HUDEP-2 (cell line): ENCODE data around the gene SLCO2A1.

Experiments
- DNase-seq, 76 experiments: peaks; one replicate each; lab custom pipeline; 2025; ENCODE audit not compliant: unreplicated experiment in 76 of 76; lab: John Stamatoyannopoulos, UW

Gene SLCO2A1

DNA sequence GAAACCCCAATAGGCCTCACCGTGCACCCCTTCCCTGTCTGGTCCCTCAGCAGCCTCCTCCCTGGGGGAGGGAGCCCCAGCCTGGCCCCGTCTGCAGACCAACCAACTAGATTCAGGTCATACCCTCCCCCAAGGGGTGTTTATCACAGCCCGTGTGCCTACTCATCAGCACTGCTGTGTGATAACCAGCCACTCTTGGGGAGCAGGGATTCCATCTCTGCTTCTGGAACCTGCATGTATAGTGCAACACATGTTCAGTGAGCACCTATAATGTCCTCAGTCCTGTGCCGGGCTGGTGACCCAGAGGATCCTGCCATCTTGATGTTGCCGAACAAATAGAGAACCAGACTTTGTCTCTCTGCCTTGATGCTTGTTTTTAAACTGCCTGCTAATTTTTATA, 6.6 kb upstream of the SLCO2A1 start:
- no peak for DNase-seq

- DNase-seq, result no peak
Observed at GRCh38 chr3:134035836-134036235, 6.1 kb upstream of the SLCO2A1 start.

GRCh38 chr3:134034005-134034785, 4.5 kb upstream of the SLCO2A1 start:
- no peak for DNase-seq

- DNase-seq, result no peak
Observed at GRCh38 chr3:134033315-134033996, 3.7 kb upstream of the SLCO2A1 start.

DNA sequence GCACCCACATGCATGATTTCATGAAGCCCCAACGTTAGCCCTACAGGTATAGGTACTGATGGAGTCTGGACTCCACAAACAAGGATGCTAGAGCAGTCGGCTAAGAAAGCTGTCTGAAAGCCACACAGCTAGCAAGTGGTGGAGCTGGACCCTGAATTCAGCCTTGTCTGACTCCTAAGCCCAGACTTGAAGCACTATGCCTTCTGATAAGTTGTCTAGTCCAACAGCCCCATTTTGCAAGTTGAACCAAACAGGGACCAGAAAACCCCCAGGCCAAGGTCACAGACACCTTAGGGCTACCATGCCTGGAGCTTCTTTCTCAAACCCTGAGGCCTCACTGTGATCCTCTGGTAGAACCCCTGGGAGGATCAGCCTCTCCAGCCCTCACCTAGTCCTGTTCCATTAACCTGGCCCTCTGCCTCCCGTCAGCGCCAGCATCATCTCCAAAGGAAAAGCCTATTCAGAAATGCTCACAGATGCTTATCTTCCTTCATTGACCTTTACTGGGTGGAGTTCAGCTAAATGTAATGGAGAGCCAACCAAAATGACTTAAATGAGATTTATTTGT, 1.7 kb upstream of the SLCO2A1 start:
- no peak for DNase-seq

DNA sequence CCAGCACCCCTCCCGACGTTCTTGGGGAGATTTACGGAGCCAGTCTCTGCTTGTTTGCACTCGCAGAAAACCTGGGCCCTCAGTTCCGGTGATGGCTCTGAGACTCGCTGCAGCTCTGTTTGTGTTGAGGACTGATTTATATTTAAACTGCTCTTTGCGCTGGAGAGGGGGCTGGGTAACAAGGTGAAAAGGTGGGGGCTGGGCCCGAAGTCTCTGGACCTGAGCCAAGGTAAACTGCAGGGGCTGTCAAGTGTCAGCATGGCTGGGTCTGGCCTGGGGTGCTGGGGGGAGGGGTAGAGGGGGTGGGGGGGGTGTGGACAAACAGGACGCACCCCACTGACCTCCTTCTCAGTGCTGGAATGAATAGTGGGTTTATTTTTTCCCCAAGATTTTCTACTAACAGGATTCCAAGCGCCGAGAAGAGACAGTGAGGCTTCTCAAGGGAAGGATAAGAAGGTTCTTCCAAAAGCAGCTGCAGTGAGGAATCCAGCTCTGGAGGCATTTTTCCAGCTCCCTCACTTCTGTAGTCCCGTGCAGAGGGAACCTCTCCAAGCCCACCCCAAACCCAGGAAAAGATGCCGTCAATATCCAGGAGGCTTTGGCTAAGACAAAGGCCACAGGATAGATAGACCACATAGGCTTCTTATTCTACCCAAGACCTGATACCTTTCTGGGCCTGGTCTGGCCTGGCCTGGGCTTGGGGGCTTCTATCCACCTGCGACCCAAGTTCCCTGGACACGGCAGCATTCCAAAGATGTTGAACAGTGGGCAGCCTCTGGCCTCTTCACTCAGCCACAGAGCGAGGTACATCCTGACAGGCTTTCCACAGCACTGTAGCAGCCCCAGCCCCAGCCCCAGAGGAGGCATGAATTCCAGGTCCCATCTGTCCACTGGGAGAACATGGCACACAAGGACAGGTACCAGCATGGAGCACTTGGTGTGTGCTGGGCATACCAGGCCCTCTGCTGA, 938 bp upstream of the SLCO2A1 start:
- no peak for DNase-seq

GRCh38 chr3:134029256-134029733, 430 bp downstream of the SLCO2A1 start:
- no peak for DNase-seq

- no peak for DNase-seq
Observed at GRCh38 chr3:134028486-134029255, 1.1 kb downstream of the SLCO2A1 start.

DNA sequence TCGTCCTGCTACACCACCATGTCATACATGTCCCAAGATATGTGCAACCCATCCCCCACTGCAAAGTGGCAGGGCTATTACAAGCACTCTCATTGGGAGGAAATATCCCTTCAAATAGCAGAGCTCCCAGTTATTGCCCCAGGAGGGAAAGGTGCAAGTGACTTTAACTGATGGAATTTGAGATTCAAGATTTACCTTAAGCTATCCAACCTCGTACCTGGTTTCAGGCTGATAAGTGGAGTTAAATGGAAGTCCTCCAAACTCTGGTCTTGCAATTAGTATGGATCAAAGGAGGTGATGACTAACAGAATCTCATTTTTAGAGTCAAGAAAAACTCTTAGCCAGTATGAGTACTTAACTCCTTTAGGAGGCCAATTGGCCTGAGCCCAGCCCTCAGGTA, 2.1 kb downstream of the SLCO2A1 start:
- DNase-seq, result no peak

DNA sequence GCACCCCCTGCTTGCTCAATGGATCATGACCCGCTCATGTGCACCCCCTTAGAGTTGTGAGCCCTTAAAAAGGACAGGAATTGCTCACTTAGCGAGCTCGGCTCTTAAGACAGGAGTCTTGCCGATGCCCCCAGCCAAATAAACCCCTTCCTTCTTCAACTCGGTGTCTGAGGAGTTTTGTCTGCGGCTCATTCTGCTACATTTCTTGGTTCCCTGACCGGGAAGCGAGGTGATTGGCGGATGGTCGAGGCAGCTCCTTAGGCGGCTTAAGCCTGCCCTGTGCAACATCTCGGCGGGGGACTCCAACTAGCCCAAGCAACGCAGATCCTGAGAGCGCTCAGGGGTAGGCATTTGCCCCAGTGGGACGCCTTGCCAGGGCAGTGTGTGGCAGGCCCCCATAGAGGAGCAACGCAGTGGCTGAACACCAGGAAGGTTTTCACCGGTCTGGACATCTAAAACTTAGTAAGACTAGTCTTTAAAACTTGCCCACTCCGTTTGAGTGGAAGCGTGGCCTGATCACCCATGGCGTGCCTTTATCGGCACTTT, 9.5 kb downstream of the SLCO2A1 start:
- DNase-seq, result no peak

DNA sequence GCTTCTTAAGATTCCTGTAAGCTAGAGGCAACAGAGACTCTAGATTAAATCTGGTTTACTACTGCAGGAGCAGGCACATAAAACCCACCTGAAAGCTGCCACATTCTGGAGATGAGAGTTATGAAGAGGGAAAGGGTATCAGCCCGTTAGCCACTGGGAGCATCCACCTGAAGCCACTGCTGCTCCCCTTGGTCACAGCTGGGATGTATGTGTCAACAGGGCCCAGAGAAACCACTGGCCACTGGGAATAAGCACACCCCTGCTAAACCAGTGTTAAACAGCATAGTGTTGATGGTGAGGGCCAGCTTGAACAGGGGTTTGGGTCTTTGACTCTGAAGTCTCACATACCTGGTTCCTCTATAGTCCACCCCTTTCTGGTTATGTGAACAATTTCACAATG, 10.9 kb downstream of the SLCO2A1 start:
- no peak for DNase-seq

DNA sequence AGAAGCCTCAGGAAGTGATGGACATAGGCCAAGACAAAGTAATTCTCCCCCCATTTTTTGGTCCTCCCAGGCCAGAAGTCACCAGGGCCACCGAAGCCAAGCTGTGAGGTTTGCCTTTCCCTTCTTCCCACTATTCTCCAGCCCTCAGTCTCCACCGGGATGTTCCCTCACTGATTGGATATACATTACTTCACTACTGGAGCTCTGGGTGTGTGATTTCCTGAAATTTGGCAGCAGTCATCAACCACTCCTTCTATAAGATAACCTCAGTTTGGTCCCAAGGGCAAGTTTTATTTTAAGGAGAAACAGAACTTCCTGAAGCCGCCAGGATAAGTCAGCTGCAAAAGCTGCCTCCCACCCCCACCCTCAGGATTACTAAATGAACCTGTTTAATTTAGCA, 11.3 kb downstream of the SLCO2A1 start:
- no peak for DNase-seq

- DNase-seq, result no peak
Observed at GRCh38 chr3:134017490-134017889, 12.2 kb downstream of the SLCO2A1 start.

GRCh38 chr3:134014270-134014669, 15.5 kb downstream of the SLCO2A1 start:
- DNase-seq, result no peak

DNA sequence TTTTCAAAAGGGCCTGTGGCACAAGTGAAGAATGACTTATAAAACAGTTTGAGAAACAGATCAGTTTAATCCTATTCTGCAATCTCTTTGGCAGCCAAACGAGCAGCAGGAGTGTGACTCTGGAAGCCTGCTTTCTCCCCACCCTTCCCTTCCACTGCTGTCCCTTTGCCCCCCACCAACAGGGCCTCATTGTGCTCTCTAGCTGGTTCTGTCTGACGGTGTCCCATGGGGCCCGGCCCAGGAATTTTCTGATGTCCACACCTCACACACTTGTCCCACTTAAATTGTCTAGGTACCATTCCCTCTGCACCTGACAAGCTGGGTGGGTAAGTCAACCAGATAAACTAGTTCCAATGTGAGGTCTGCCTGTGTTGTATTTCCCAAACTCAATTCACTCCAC, 16.4 kb downstream of the SLCO2A1 start:
- no peak for DNase-seq

DNA sequence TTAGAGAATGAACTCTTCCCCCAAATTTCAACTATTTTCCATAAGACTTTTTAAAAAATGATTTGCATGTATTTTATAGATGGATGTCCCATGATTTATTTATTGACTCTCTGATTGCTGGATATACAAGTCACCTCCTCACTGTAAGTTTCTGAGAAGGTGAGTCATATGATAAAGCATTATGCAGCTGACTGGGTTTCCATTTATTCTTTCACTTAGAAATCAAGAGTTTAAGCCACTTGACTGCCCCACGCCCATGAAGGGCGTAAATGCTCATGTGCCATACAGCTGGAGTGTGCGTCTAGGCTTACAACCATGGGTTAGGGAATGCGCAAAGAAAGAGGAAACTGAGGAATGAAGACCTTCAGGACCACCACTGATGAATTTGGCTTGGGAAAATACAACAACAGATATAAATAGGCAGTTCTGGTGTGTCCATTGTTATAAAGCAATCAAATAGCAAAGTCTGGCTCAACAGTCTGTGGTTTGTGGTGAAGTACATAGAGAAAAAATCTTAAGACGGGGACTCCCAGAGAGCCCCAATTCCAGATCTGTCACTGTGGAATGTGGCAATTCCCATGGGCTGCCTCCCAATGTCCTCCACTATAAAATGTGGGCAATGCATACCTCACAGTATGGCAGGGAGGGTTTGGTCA, 20.3 kb downstream of the SLCO2A1 start:
- no peak for DNase-seq

DNA sequence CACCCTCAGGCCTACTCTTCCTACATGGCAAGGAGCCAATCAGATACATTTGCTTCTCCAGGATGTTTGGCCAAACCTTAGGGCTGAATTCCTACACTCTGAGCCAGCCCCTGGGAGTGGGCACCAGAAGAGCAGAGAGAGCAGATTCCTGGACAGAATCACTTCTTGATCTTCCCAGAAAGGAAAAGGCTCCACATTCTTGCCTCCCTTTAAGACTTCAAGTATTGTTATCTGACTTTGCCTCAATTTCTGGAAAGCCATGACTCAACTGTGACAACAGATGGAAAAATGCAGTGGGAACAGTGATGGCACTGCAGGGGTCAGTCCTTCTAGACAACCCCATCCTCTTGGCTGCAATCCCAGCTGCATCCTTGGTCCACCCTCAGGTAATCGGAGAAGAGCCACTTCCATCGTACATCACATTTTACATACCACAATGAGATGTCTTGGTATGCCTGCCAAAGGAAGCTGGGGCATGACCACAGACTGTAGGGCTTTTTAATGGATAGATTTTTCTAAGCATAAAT, 21.0 kb downstream of the SLCO2A1 start:
- no peak for DNase-seq

DNA sequence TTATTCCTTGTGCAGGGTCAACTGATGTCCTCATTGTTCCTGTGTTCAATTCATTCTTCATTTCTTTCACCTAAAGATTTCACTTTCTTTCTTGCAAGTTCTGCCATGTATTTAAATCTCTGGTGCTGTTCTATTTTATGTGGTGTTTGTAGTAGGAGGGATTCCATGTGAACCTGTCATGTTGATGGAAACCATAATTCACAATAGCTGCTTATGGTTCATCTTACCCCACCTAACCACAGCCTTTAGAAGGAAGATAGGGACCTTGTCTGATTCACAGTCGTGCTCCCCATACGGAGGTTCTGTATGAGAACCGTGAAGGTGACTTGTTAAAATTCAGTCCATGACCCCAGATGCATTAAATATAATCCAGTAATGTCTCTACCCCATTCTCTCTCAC, 21.9 kb downstream of the SLCO2A1 start:
- DNase-seq, result no peak

DNA sequence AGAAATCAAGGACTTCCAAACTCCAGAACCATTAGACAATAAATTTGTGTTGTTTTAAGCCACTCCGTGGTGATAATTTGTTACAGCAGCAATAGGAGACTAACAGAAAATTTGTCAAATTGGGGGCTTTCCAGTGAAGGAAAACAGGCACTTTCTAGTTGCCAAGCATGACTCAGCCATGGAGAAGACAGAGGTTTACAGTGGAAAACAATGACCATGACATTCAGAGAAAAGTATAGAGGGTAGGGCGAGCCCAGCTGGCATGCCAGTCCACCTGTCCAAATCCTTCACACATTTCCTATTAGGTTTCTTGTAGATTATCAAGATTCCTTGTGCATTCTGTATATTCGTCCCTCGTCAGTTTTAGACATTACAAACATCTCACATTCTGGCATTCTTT, 24.9 kb downstream of the SLCO2A1 start:
- DNase-seq, result no peak
